HCT116 (cell line): ENCODE measurements around the gene MTHFD2.
"Not testable (repeated sequence)": the region's sequence is repeated elsewhere in the genome, so short reads cannot be mapped to it uniquely, and the experiment has no call there.

Experiments used
- JUND ChIP-seq: IDR thresholded peaks from 2 replicates; pipeline ENCODE4 v1.6.1; 2012
- POLR2A ChIP-seq: IDR thresholded peaks from 2 replicates; pipeline ENCODE4 v1.7.0; 2011; ENCODE audit warnings: borderline replicate concordance; ENCODE audit not compliant: insufficient read depth, insufficient read length; ENCODE audit errors: extremely low read depth
- POLR2AphosphoS5 ChIP-seq: IDR thresholded peaks from 2 replicates; pipeline ENCODE4 v1.6.1; 2011; ENCODE audit warnings: mild to moderate bottlenecking, low read depth, low read length, moderate library complexity
- RAD21 ChIP-seq: IDR thresholded peaks from 2 replicates; pipeline ENCODE4 v1.6.1; 2012; ENCODE audit warnings: low read depth, mild to moderate bottlenecking
- TF ChIP-seq, protein P1 (sequence below), 3 experiments: fragments of 200-600 bp in 1 of 3; sonication (generic) in 1 of 3; IDR thresholded peaks in 2 of 3; conservative IDR thresholded peaks in 1 of 3; 2 replicates each; pipeline ENCODE4 v1.5.1; 2012 to 2017; ENCODE audit warnings: low read depth in 2 of 3, low read length in 2 of 3, antibody characterized with exemption in 1 of 3, borderline replicate concordance in 1 of 3, control low read depth in 1 of 3, mild to moderate bottlenecking in 1 of 3, mixed read lengths in 1 of 3, mixed run types in 1 of 3, moderate library complexity in 1 of 3; ENCODE audit not compliant: insufficient read depth in 1 of 3
- TF ChIP-seq, protein P2 (sequence below): IDR thresholded peaks from 2 replicates; pipeline ENCODE4 v1.6.1; 2012
- TF ChIP-seq, protein P3 (sequence below): IDR thresholded peaks from 2 replicates; pipeline ENCODE4 v1.6.1; 2012; ENCODE audit warnings: low read depth

DNA sequence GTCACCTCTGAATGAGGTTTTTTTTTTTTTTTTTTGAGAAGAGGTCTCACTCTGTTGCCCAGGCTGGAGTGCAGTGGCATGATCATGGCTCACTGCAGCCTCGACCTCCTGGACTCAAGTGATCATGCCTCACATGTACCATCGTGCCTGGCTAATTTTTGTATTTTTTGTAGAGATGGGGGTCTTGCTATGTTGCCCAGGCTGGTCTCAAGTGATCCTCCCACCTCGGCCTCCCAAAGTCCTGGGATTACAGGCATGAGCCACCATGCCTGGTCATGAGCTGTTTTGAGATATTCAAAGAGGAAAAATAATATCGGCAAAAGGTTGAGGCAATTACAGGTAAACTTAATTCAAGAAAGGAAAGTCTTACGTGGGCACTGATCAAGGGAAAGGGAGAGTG, 31.4 kb downstream of the MTHFD2 start:
- TF ChIP-seq RAD21, POLR2A, POLR2AphosphoS5, JUND: not testable (repeated sequence)
- TF ChIP-seq, protein P1, sequence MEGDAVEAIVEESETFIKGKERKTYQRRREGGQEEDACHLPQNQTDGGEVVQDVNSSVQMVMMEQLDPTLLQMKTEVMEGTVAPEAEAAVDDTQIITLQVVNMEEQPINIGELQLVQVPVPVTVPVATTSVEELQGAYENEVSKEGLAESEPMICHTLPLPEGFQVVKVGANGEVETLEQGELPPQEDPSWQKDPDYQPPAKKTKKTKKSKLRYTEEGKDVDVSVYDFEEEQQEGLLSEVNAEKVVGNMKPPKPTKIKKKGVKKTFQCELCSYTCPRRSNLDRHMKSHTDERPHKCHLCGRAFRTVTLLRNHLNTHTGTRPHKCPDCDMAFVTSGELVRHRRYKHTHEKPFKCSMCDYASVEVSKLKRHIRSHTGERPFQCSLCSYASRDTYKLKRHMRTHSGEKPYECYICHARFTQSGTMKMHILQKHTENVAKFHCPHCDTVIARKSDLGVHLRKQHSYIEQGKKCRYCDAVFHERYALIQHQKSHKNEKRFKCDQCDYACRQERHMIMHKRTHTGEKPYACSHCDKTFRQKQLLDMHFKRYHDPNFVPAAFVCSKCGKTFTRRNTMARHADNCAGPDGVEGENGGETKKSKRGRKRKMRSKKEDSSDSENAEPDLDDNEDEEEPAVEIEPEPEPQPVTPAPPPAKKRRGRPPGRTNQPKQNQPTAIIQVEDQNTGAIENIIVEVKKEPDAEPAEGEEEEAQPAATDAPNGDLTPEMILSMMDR (IDR thresholded peaks at IDR 0.05 in 2 of 3, conservative IDR thresholded peaks at IDR 0.05 in 1 of 3; ENCODE audit: borderline replicate concordance in 1 of 3, insufficient read depth in 1 of 3, low read depth in 2 of 3, low read length in 2 of 3), result not testable (repeated sequence)
- TF ChIP-seq, protein P2, sequence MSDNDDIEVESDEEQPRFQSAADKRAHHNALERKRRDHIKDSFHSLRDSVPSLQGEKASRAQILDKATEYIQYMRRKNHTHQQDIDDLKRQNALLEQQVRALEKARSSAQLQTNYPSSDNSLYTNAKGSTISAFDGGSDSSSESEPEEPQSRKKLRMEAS, result not testable (repeated sequence)
- TF ChIP-seq, protein P3, sequence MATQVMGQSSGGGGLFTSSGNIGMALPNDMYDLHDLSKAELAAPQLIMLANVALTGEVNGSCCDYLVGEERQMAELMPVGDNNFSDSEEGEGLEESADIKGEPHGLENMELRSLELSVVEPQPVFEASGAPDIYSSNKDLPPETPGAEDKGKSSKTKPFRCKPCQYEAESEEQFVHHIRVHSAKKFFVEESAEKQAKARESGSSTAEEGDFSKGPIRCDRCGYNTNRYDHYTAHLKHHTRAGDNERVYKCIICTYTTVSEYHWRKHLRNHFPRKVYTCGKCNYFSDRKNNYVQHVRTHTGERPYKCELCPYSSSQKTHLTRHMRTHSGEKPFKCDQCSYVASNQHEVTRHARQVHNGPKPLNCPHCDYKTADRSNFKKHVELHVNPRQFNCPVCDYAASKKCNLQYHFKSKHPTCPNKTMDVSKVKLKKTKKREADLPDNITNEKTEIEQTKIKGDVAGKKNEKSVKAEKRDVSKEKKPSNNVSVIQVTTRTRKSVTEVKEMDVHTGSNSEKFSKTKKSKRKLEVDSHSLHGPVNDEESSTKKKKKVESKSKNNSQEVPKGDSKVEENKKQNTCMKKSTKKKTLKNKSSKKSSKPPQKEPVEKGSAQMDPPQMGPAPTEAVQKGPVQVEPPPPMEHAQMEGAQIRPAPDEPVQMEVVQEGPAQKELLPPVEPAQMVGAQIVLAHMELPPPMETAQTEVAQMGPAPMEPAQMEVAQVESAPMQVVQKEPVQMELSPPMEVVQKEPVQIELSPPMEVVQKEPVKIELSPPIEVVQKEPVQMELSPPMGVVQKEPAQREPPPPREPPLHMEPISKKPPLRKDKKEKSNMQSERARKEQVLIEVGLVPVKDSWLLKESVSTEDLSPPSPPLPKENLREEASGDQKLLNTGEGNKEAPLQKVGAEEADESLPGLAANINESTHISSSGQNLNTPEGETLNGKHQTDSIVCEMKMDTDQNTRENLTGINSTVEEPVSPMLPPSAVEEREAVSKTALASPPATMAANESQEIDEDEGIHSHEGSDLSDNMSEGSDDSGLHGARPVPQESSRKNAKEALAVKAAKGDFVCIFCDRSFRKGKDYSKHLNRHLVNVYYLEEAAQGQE, result not testable (repeated sequence)
